Osteocyte (in vitro differentiated cells): ENCODE measurements around the gene OSBPL10. TPM values are rescaled to one million over a fixed set of nuclear protein-coding genes. Genes with fewer than 3 reads are reported as not detected.

Source experiments
- DNase-seq: peaks from one replicate; pipeline ENCODE4 v3.0.0; 2021; ENCODE audit warnings: mixed read lengths; ENCODE audit not compliant: unreplicated experiment; ENCODE audit errors: extremely low spot score
- H3K27ac Mint-ChIP-seq: one replicate; pipeline ENCODE4 v1.8.0; 2021; ENCODE audit warnings: mild to moderate bottlenecking, mixed read lengths; ENCODE audit not compliant: unreplicated experiment
- H3K27me3 Mint-ChIP-seq: one replicate; pipeline ENCODE4 v1.8.0; 2021; ENCODE audit warnings: mixed read lengths; ENCODE audit not compliant: unreplicated experiment
- H3K36me3 Mint-ChIP-seq: one replicate; pipeline ENCODE4 v1.8.0; 2021; ENCODE audit warnings: mixed read lengths; ENCODE audit not compliant: unreplicated experiment
- H3K4me1 Mint-ChIP-seq: one replicate; pipeline ENCODE4 v1.8.0; 2021; ENCODE audit warnings: mixed read lengths; ENCODE audit not compliant: unreplicated experiment
- H3K4me3 Mint-ChIP-seq: one replicate; pipeline ENCODE4 v1.8.0; 2021; ENCODE audit warnings: mild to moderate bottlenecking, moderate library complexity, mixed read lengths; ENCODE audit not compliant: unreplicated experiment
- H3K9me3 Mint-ChIP-seq: one replicate; pipeline ENCODE4 v1.8.0; 2021; ENCODE audit warnings: mixed read lengths; ENCODE audit not compliant: unreplicated experiment
- total RNA-seq: library from RNA; stranded (reverse); gene quantifications from 2 replicates; pipeline ENCODE4 v1.2.1, GENCODE V29; 2021
- TF ChIP-seq, protein P1 (sequence below): fragments of 200-600 bp; sonication (generic); IDR thresholded peaks from 2 replicates; pipeline ENCODE4 v1.5.0; 2021; ENCODE audit warnings: antibody characterized with exemption, mild to moderate bottlenecking, moderate library complexity

The OSBPL10 gene
- total RNA-seq, 1 donor from 2014 or later = 21.7 TPM

DNA sequence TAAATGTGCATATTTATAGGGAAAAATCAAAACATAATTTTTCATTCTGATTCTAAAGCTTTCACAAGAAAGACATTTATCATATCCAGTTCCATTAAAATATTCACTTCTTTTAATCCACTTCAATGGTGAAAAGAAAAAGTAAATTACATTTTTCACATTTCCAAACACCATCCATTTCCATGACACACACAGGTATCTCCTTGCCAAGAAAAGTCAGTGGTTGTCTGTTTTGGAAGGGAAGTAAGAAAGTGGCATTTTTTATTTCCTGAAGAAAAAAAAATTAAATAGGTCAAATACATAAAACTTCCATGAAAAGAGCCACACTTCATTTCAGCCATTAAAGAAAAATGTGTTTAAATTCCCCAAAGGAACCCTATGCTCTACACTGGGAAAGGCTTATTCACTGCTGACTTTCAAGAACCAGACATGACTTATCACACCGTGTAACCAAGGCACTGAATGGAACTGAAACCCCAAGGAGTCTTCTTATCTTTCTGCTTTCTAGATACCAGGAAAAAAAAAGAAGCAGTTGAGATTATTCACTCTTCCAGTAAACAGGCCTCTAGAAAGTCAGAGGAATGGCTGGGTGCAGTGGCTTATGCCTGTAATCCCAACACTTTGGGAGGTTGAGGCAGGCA is 44.5 kb downstream of the OSBPL10 start:
- DNase-seq = no peak
- Mint-ChIP-seq H3K4me3 (no peak overlapping the region), H3K27me3 (no peaks in the 10 kb centered on the region), H3K9me3 (no peaks in the 10 kb centered on the region), H3K4me1 (peaks cover 29% of the 10 kb centered on the region), H3K36me3 (no peaks in the 10 kb centered on the region), H3K27ac (no peak overlapping the region)
- TF ChIP-seq, protein P1, sequence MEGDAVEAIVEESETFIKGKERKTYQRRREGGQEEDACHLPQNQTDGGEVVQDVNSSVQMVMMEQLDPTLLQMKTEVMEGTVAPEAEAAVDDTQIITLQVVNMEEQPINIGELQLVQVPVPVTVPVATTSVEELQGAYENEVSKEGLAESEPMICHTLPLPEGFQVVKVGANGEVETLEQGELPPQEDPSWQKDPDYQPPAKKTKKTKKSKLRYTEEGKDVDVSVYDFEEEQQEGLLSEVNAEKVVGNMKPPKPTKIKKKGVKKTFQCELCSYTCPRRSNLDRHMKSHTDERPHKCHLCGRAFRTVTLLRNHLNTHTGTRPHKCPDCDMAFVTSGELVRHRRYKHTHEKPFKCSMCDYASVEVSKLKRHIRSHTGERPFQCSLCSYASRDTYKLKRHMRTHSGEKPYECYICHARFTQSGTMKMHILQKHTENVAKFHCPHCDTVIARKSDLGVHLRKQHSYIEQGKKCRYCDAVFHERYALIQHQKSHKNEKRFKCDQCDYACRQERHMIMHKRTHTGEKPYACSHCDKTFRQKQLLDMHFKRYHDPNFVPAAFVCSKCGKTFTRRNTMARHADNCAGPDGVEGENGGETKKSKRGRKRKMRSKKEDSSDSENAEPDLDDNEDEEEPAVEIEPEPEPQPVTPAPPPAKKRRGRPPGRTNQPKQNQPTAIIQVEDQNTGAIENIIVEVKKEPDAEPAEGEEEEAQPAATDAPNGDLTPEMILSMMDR = no peak

DNA sequence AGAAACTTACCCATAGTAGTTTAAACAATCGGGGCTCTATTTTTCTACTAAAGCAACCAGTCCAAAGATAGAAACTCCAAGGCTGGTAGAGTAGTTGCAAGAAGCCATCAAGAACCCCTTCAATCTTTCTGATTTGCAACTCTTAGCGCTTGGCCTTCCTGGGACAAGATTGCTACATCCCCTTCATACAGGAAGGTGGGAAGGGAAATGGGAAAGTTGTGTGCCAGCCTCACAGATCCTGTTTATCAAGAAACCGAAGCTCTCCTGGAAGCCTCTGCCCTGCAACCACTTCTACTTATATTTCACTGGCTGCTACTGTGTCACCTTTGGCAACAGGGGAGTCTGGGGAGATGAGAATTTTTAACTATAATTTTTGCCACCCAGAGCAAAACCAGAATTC is 46.2 kb downstream of the OSBPL10 start:
- no peak overlapping the region for H3K27ac Mint-ChIP-seq
- no peak for DNase-seq
- H3K36me3 Mint-ChIP-seq = no peaks in the 10 kb centered on the region
- no peaks in the 10 kb centered on the region for H3K9me3 Mint-ChIP-seq
- H3K4me1 Mint-ChIP-seq = peaks cover 21% of the 10 kb centered on the region
- H3K4me3 Mint-ChIP-seq = no peak overlapping the region
- no peaks in the 10 kb centered on the region for H3K27me3 Mint-ChIP-seq
- TF ChIP-seq, protein P1 = no peak

DNA sequence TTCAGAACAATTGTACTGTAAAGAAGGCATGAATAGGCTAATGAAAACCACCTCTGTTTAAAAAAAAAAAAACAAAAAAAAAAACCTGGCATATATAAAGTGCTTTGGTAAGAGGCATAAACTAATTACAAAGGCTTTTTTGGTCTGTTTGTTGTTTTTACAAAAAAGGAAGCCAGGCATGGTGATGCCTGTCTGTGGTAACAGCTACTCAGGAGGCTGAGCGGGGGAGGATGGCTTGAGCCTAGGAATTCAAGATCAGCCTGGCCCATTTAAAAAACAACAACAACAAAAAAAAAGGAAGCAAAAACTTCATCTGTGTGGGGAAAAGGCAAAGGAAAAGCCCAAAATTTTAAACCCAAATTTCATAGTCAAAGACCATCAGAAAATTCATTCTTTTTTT is 47.0 kb downstream of the OSBPL10 start:
- Mint-ChIP-seq H3K9me3 (no peaks in the 10 kb centered on the region), H3K27ac (no peak overlapping the region), H3K27me3 (no peaks in the 10 kb centered on the region), H3K4me1 (peaks cover 21% of the 10 kb centered on the region), H3K4me3 (no peak overlapping the region), H3K36me3 (no peaks in the 10 kb centered on the region)
- TF ChIP-seq, protein P1 = no peak
- DNase-seq = no peak

GRCh38 chr3:31932990-31933389 is 48.1 kb downstream of the OSBPL10 start:
- Mint-ChIP-seq H3K36me3 (no peaks in the 10 kb centered on the region), H3K27ac (no peak overlapping the region), H3K4me3 (no peak overlapping the region), H3K9me3 (no peaks in the 10 kb centered on the region), H3K4me1 (peaks cover 21% of the 10 kb centered on the region), H3K27me3 (no peaks in the 10 kb centered on the region)
- no peak for DNase-seq
- TF ChIP-seq, protein P1 = no peak

DNA sequence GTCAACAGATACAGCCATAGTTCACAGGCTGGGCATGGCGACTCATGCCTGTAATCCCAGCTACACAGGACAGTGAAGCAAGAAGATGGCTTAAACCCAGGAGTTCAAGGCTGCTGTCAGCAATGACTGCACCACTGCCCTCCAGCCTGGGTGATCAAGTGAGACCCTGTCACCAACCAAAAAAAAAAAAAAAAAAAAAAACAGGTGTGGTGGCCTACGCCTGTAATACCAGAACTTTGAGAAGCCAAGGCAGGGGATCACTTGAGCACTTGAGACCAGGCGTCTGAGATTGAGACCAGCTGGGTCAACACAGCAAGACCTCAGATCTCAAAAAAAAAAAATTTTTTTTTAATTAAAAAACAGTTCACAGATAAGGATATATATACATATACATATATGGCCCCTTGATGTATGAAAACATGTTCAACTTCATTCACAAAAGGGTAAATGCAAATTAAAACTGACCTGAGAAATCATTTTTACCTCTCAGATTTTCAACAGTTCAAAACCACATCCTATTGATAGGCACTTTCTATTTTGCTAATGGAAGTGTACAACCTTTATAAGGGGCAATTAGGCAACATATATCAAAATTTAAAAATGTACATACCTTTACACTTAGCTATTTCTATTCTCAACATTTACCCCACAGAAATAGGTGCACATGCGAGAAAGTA is 51.1 kb downstream of the OSBPL10 start:
- TF ChIP-seq, protein P1 = no peak
- H3K9me3 Mint-ChIP-seq = no peaks in the 10 kb centered on the region
- H3K4me3 Mint-ChIP-seq = no peak overlapping the region
- H3K27ac Mint-ChIP-seq = no peak overlapping the region
- no peaks in the 10 kb centered on the region for H3K27me3 Mint-ChIP-seq
- H3K36me3 Mint-ChIP-seq = no peaks in the 10 kb centered on the region
- H3K4me1 Mint-ChIP-seq = peaks cover 19% of the 10 kb centered on the region
- DNase-seq = no peak
